Neutrophil (primary cell): ENCODE data around the gene SLC66A1.

Experiments used
- H3K27ac ChIP-seq: fragments of 200-600 bp; sonication (generic); 2 replicates; pipeline ENCODE4 v1.5.1; 2016; ENCODE audit warnings: mild to moderate bottlenecking, moderate library complexity
- H3K27me3 ChIP-seq: fragments of 200-600 bp; sonication (generic); 2 replicates; pipeline ENCODE4 v1.6.0; 2016; ENCODE audit warnings: mild to moderate bottlenecking
- H3K36me3 ChIP-seq: fragments of 200-600 bp; sonication (generic); 2 replicates; pipeline ENCODE4 v1.5.1; 2017
- H3K4me1 ChIP-seq, 2 experiments: fragments of 200-600 bp in 1 of 2; sonication (generic) in 1 of 2; 1 replicate in 1 of 2; 2 replicates in 1 of 2; pipeline versions ENCODE4 v1.5.1 to v1.6.1; 2013 to 2016; ENCODE audit warnings: low read depth in 1 of 2, low read length in 1 of 2, mild to moderate bottlenecking in 1 of 2, moderate library complexity in 1 of 2; ENCODE audit not compliant: control insufficient read depth in 1 of 2, insufficient read depth in 1 of 2
- H3K4me3 ChIP-seq, 2 experiments: fragments of 200-600 bp in 1 of 2; sonication (generic) in 1 of 2; 1 replicate in 1 of 2; 2 replicates in 1 of 2; pipeline ENCODE4 v1.5.1; 2013 to 2016; ENCODE audit warnings: low read depth in 1 of 2, low read length in 1 of 2, mild to moderate bottlenecking in 1 of 2, moderate library complexity in 1 of 2
- H3K9me3 ChIP-seq: fragments of 200-600 bp; sonication (generic); 2 replicates; pipeline ENCODE4 v1.5.1; 2016
- CTCF ChIP-seq: fragments of 200-600 bp; sonication (generic); IDR thresholded peaks from 2 replicates; pipeline ENCODE4 v1.5.1; 2016; ENCODE audit warnings: antibody characterized with exemption

The SLC66A1 gene

GRCh38 chr1:19322481-19322880, 10.4 kb downstream of the SLC66A1 start:
- no peak overlapping the region for H3K4me3 ChIP-seq
- no peak overlapping the region for H3K27ac ChIP-seq
- no peak for TF ChIP-seq CTCF
- no peaks in the 10 kb centered on the region for H3K4me1 ChIP-seq
- H3K9me3 ChIP-seq = no peaks in the 10 kb centered on the region
- H3K36me3 ChIP-seq = peaks cover 71% of the 10 kb centered on the region
- H3K27me3 ChIP-seq = no peaks in the 10 kb centered on the region

DNA sequence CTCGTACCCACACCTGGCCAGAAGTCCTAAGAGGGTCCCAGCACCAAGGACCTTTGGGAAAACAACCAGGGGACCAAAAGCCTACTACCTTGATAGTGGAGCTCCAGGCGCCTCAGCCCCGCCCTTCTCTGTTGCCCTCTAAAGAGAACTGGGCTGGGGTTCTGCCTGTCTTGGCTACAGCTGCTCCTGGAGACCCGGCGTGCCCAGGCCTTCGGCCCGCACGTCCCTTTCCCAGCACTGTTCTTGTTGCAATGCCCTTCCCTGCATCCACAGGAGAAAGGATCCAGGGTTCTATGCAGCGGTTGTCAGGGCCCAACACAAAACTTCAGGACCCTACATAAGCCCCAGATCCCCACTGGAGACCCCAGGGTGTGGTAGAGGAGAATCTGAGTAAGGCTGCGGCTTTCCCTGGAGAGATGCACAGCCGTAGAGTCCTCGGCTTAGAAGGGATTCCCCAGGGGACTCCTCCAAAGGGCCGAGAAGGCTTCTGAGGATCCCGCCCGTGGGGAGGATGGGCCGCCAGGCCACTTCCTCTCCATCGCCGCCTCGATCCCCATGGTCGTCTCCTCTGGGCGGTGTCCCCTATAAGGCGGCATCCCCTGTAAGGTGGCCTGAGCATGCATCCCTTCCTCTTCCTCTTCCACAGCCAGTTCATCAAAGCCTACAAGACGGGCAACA, 12.0 kb downstream of the SLC66A1 start:
- TF ChIP-seq CTCF = no peak
- Histone ChIP-seq H3K9me3 (no peaks in the 10 kb centered on the region), H3K36me3 (peaks cover 71% of the 10 kb centered on the region), H3K27me3 (no peaks in the 10 kb centered on the region), H3K27ac (no peak overlapping the region), H3K4me3 (no peak overlapping the region), H3K4me1 (no peaks in the 10 kb centered on the region)

DNA sequence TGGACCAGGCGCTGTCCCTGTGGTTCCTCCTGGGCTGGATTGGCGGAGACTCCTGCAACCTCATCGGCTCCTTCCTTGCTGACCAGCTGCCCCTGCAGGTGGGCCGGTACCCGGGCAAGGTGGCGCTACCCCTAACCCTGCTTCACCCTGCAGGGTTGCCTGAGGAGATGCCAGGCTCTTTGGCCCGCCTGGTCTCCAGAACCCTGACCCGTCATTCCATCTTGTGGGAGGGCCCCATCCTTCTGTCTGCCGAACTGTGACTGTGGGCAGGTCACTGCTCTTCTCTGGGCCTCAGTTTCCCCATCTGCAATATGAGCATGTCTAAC, 12.5 kb downstream of the SLC66A1 start:
- Histone ChIP-seq H3K27ac (no peak overlapping the region), H3K27me3 (no peaks in the 10 kb centered on the region), H3K4me1 (no peaks in the 10 kb centered on the region), H3K4me3 (no peak overlapping the region), H3K9me3 (no peaks in the 10 kb centered on the region), H3K36me3 (peaks cover 72% of the 10 kb centered on the region)
- no peak for TF ChIP-seq CTCF

DNA sequence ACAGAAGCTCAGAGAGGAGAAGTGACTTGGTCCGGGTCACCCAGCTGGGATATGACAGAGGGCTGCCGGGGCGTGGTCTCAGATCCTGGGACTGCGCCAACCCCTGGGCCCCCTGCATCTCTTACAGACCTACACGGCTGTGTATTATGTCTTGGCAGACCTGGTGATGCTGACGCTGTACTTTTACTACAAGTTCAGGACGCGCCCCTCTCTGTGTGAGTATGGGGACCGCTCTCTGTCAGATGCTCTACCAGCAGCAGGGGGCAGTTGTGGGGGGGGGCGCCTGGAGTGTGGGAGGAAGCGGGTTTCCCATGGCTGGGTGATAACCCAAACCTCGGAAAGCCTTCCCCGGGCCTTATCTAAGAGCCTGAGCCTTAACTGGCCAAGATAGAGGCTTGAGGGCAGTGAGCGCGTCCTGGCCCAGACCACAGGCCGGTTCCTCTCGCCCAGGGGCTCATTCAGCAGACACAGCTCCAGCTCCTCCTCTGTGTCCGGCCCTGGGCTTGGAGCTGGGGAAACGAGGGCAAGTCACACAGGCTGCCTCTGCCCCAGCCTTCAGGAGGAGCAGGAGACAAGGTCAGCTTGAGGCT, 13.3 kb downstream of the SLC66A1 start:
- Histone ChIP-seq H3K4me3 (no peak overlapping the region), H3K27me3 (no peaks in the 10 kb centered on the region), H3K36me3 (peaks cover 76% of the 10 kb centered on the region)

GRCh38 chr1:19325958-19326747, 14.0 kb downstream of the SLC66A1 start:
- peaks cover 83% of the 10 kb centered on the region for H3K36me3 ChIP-seq
- no peaks in the 10 kb centered on the region for H3K4me1 ChIP-seq
- H3K27me3 ChIP-seq = no peaks in the 10 kb centered on the region
- TF ChIP-seq CTCF = no peak
- no peak overlapping the region for H3K27ac ChIP-seq
- no peaks in the 10 kb centered on the region for H3K9me3 ChIP-seq
- H3K4me3 ChIP-seq = no peak overlapping the region

More for the DNA sequence above, 13.3 kb downstream of the SLC66A1 start:
- Histone ChIP-seq H3K27ac (no peak overlapping the region), H3K9me3 (no peaks in the 10 kb centered on the region), H3K4me1 (no peaks in the 10 kb centered on the region)
- no peak for TF ChIP-seq CTCF
